ENCODE measurements around the gene RAD51B. TPM values are rescaled to one million over a fixed set of nuclear protein-coding genes. Genes with fewer than 3 reads are reported as not detected.

Gene RAD51B
- total RNA-seq, 1 experiment from 2014 or later: 14.2 TPM

DNA sequence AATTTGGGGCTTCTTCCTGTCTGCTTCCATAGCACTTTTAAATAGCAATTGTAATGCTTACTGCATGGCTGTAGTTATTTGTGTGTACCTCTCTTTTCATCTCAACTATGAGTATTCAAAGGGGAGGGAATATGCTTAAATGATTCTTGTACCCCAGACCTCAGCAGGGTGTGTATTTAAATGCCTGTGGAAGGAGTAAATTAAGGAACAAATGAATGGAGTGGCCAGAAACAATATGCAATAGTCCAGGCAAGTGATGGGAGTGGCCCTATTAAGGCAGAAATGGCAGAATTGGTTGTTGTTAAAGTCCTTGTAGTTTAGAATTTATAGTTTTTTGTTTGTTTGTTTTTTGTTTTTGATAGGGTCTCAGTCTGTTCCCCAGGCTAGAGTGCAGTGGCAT lies 1.5 kb downstream of the RAD51B start (continued):
- TF ChIP-seq, protein P1, sequence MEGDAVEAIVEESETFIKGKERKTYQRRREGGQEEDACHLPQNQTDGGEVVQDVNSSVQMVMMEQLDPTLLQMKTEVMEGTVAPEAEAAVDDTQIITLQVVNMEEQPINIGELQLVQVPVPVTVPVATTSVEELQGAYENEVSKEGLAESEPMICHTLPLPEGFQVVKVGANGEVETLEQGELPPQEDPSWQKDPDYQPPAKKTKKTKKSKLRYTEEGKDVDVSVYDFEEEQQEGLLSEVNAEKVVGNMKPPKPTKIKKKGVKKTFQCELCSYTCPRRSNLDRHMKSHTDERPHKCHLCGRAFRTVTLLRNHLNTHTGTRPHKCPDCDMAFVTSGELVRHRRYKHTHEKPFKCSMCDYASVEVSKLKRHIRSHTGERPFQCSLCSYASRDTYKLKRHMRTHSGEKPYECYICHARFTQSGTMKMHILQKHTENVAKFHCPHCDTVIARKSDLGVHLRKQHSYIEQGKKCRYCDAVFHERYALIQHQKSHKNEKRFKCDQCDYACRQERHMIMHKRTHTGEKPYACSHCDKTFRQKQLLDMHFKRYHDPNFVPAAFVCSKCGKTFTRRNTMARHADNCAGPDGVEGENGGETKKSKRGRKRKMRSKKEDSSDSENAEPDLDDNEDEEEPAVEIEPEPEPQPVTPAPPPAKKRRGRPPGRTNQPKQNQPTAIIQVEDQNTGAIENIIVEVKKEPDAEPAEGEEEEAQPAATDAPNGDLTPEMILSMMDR (IDR thresholded peaks at IDR 0.05): no peak
- TF ChIP-seq FOXP4 (CRISPR knock-in tag; IDR thresholded peaks at IDR 0.05): no peak
- TF ChIP-seq TP53 (CRISPR knock-in tag; IDR thresholded peaks at IDR 0.05): no peak
- TF ChIP-seq, protein P2, sequence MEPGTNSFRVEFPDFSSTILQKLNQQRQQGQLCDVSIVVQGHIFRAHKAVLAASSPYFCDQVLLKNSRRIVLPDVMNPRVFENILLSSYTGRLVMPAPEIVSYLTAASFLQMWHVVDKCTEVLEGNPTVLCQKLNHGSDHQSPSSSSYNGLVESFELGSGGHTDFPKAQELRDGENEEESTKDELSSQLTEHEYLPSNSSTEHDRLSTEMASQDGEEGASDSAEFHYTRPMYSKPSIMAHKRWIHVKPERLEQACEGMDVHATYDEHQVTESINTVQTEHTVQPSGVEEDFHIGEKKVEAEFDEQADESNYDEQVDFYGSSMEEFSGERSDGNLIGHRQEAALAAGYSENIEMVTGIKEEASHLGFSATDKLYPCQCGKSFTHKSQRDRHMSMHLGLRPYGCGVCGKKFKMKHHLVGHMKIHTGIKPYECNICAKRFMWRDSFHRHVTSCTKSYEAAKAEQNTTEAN (CRISPR knock-in tag; IDR thresholded peaks at IDR 0.05): no peak
- TF ChIP-seq E2F5 (CRISPR knock-in tag; IDR thresholded peaks at IDR 0.05): no peak
- TF ChIP-seq EMX1 (CRISPR knock-in tag; IDR thresholded peaks at IDR 0.05): no peak
- TF ChIP-seq HMGA2 (CRISPR knock-in tag; IDR thresholded peaks at IDR 0.05): no peak
- no peak for TF ChIP-seq ZBTB21 (CRISPR knock-in tag; IDR thresholded peaks at IDR 0.05; ENCODE audit: borderline replicate concordance)
- no peak for TF ChIP-seq ZSCAN18 (CRISPR knock-in tag; IDR thresholded peaks at IDR 0.05)

DNA sequence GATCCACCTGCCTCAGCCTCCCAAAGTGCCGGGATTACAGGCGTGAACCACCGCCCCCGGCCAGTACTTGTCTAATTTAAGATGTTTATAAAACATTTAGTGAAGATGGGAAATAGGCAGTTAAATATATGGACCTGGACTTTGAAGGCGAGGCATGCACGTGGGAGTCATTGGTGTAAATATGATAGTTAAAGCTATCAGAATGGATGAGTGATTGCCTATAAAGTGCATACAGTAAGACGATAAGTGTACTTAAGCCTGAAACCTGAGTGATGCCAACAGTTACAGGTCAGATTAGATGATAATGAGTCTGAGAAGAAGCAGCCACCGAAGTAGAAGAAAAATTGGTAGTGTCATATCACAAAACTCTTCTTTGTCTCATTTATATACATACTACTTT lies 11.5 kb downstream of the RAD51B start:
- no peak for ATAC-seq
- H3K27me3 Mint-ChIP-seq (ENCODE audit: low read depth): no peaks in the 10 kb centered on the region
- H3K4me3 Mint-ChIP-seq: no peak overlapping the region
- no peak for TF ChIP-seq CREB1 (CRISPR knock-in tag; IDR thresholded peaks at IDR 0.05)
- TF ChIP-seq, protein P3, sequence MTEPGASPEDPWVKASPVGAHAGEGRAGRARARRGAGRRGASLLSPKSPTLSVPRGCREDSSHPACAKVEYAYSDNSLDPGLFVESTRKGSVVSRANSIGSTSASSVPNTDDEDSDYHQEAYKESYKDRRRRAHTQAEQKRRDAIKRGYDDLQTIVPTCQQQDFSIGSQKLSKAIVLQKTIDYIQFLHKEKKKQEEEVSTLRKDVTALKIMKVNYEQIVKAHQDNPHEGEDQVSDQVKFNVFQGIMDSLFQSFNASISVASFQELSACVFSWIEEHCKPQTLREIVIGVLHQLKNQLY (CRISPR knock-in tag; IDR thresholded peaks at IDR 0.05): no peak
- TF ChIP-seq KAT7 (CRISPR knock-in tag; IDR thresholded peaks at IDR 0.05; ENCODE audit: borderline replicate concordance): no peak
- TF ChIP-seq ZBTB21 (CRISPR knock-in tag; IDR thresholded peaks at IDR 0.05; ENCODE audit: borderline replicate concordance): no peak
- TF ChIP-seq TP53 (CRISPR knock-in tag; IDR thresholded peaks at IDR 0.05): no peak
- no peak for TF ChIP-seq FOXP4 (CRISPR knock-in tag; IDR thresholded peaks at IDR 0.05)
- H3K9me3 Mint-ChIP-seq: peaks cover 8% of the 10 kb centered on the region
- DNase-seq (ENCODE audit: low spot score): no peak
- H3K27ac Mint-ChIP-seq: no peak overlapping the region
- POLR2A ChIA-PET: no interaction called here
- peaks cover 30% of the 10 kb centered on the region for H3K36me3 Mint-ChIP-seq
- no peaks in the 10 kb centered on the region for H3K4me1 Mint-ChIP-seq
- CTCF ChIA-PET: no interaction called here

GRCh38 chr14:67833403-67833802 lies 13.8 kb downstream of the RAD51B start:
- CTCF ChIA-PET: no interaction called here
- H3K36me3 Mint-ChIP-seq: peaks cover 12% of the 10 kb centered on the region
- TF ChIP-seq JUN (CRISPR knock-in tag; IDR thresholded peaks at IDR 0.05) (no peak), ZNF219 (CRISPR knock-in tag; IDR thresholded peaks at IDR 0.05; ENCODE audit: borderline replicate concordance) (no peak), GABPB1 (CRISPR knock-in tag; IDR thresholded peaks at IDR 0.05) (no peak), ZNF281 (CRISPR knock-in tag; IDR thresholded peaks at IDR 0.05) (no peak), FOXP1 (CRISPR knock-in tag; IDR thresholded peaks at IDR 0.05; ENCODE audit: borderline replicate concordance) (no peak), GTF2I (CRISPR knock-in tag; conservative IDR thresholded peaks at IDR 0.05) (no peak)
- TF ChIP-seq, protein P2 (CRISPR knock-in tag; IDR thresholded peaks at IDR 0.05): no peak

More at GRCh38 chr14:67833403-67833802, 13.8 kb downstream of the RAD51B start:
- DNase-seq (ENCODE audit: low spot score) (no peak), ATAC-seq (no peak)
- H3K4me1 Mint-ChIP-seq: no peaks in the 10 kb centered on the region
- H3K27ac Mint-ChIP-seq: no peak overlapping the region
- peaks cover 4% of the 10 kb centered on the region for H3K9me3 Mint-ChIP-seq
- POLR2A ChIA-PET: no interaction called here
- H3K27me3 Mint-ChIP-seq (ENCODE audit: low read depth): no peaks in the 10 kb centered on the region
- H3K4me3 Mint-ChIP-seq: no peak overlapping the region
